Measurements from ENCODE around the gene SGMS1.

DNA sequence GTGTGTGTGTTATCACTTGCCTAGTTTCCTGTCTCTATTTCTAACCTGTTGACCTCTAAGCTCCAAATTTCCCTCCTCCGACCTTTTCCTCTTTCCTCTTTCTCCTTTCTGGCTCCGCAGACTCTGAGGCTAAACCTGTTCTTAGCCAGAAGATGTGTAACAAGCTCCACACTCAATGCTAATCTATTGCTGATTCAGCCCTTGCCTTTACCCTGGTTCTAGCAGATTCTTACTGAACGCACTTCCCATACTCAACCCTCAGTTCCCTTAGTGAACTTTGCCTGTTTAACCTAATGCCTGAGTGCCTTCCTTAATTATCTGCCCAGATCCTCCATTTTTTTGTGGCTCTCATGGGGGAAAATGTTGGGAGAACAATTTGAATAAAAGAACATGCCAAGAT lies 30.0 kb upstream of the SGMS1 start:
- TF ChIP-seq, protein P1, sequence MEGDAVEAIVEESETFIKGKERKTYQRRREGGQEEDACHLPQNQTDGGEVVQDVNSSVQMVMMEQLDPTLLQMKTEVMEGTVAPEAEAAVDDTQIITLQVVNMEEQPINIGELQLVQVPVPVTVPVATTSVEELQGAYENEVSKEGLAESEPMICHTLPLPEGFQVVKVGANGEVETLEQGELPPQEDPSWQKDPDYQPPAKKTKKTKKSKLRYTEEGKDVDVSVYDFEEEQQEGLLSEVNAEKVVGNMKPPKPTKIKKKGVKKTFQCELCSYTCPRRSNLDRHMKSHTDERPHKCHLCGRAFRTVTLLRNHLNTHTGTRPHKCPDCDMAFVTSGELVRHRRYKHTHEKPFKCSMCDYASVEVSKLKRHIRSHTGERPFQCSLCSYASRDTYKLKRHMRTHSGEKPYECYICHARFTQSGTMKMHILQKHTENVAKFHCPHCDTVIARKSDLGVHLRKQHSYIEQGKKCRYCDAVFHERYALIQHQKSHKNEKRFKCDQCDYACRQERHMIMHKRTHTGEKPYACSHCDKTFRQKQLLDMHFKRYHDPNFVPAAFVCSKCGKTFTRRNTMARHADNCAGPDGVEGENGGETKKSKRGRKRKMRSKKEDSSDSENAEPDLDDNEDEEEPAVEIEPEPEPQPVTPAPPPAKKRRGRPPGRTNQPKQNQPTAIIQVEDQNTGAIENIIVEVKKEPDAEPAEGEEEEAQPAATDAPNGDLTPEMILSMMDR (IDR thresholded peaks at IDR 0.05): no peak
- TF ChIP-seq POLR2A (IDR thresholded peaks at IDR 0.05): no peak
